Stimulated activated CD4-positive, alpha-beta T cell treated with anti-CD3 and anti-CD28 coated beads, Interleukin-1b, Interleukin-23, amount 100 ng/mL, for 4 hours (primary cell): Measurements from ENCODE around the gene C4orf51.

Experiments
- DNase-seq, 2 donors: peaks; one replicate each; pipeline ENCODE4 v3.0.0-alpha.2; 2020; ENCODE audit warnings: low read depth in 2 of 2

Gene C4orf51

DNA sequence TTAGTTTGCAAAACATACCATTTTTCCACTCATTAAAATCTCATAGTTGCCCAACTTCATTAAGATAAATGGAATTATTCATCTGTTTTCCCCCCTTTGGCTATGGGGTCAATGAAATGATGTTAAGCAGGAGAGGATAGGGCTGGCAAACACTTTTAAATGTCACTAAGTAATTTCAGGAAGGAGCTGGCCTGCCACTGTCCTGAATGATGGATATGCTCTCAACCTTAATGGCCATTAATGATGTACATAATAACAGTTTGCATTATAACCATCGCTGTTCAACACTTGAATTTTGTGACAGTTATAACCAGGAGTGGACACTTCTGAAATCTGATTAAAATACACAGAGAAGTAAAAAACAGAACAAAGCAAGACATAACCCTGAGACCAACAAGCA, 77.2 kb downstream of the C4orf51 start:
- no peak for DNase-seq

- no peak for DNase-seq
These were observed 80.2 kb downstream of the C4orf51 start for GRCh38 chr4:145760176-145760575.

DNA sequence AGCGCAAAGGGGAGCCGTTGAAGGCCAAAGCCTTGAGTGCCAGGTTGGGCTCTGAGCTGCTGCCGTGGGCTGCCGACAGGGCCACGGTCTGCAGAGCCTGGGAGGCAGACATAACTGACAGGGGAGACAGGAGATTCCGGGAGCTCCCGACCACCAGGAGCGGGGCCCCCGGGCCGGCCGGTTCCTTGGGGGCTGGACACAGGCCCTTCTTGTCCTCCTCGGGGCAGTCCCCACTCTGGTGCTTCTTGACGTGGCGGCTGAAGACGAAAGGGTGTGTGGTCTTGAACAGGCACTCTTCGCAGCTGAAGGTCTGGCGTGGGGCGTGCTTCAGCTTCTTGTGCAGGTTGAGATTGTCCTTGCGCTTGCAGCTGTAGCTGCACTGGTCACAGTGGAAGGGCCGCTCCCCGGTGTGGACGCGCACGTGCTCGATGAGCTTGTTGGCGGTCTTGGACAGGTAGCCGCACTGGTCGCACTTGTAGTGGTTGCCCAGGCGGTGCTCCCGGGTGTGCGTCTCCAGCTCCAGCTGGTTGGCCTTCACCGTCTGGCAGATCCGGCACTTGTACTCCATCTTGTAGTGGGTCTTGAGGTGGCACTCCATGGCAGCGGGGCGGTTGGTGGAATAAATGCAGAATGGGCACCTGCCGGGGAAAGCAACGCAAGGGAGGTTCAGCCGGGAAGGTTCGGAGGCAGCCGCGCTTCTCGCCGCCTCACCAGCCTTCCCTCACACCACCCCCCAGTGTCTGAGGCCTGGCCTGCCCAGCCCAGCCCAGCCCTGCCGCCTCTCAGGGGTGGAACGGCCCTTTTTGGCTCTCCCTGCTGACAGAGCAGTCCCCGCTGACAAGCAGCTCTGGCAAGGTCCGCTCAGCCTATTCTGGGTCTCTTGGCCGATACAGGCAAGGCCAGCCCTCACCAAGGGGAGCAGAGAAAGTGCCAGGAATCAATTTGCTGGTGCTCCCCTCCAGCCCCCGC, 81.3 kb downstream of the C4orf51 start:
- no peak for DNase-seq

- no peak for DNase-seq
These were observed 82.8 kb downstream of the C4orf51 start for GRCh38 chr4:145762719-145763118.

DNA sequence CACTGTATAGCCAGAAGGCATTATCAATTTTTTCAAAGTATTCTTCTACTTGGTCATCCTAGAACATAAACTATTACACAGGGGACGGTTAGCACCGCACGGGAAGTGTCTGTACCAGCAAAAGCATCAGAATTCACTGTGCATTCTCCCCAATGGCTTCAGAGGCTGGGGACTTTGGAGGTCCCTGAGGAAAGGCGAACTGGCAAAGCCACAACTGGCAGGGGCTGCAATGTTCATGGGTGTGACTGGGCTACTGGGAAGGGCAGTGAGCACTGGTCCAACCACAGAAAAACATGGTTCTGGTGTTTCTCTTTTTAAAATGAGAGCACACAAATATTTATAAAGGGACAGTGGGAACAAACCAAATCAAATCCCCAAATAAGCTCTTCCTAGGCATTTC, 83.5 kb downstream of the C4orf51 start:
- DNase-seq = no peak

- no peak for DNase-seq
These were observed 86.3 kb downstream of the C4orf51 start for GRCh38 chr4:145766273-145766672.

DNA sequence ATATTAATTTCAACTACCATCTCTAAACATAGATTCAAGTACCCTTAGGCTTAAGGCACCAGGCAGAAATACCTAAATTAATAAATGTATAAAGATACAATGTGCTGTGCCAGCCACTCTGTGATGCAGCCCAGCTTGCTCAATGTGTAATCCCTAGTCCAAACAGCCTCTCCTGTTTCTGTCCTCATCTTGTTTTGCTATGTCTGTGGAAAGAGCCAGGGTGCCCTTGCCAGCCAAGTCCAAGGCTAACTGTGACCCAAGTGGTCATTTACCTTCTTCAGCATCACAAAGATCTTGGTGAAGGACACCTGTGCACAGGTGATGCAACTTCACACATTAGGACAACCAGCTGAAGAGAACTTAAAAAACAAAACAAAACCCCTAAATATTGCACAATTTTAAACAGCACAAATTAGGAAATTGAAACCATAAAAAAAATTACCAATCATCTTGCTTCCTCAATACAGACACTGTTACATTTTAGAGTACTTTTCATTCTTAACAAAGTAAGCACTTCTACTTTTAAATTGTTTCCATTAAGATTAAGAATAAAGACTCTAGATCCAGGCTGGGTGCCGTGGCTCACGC, 89.6 kb downstream of the C4orf51 start:
- DNase-seq = no peak

- no peak for DNase-seq
These were observed 90.2 kb downstream of the C4orf51 start for GRCh38 chr4:145770124-145770523.

DNA sequence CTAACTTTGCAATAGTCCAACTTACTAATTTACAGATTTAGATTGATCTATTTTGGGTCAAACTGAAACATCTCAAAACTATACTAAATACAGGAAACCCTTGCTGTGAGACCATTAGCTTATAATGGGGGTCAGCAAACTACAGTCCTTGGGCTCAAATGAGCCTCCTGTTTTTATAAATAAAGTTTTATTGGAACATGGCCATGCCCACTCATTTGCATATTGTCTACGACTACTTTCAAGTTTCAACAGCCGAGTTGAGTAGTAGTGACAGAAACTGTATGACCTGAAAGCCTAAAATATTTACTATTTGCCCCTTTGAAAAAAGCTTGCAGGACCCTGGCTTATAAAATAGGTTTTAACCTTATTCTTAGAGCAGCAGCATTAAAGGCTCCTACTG, 92.4 kb downstream of the C4orf51 start:
- DNase-seq = no peak

DNA sequence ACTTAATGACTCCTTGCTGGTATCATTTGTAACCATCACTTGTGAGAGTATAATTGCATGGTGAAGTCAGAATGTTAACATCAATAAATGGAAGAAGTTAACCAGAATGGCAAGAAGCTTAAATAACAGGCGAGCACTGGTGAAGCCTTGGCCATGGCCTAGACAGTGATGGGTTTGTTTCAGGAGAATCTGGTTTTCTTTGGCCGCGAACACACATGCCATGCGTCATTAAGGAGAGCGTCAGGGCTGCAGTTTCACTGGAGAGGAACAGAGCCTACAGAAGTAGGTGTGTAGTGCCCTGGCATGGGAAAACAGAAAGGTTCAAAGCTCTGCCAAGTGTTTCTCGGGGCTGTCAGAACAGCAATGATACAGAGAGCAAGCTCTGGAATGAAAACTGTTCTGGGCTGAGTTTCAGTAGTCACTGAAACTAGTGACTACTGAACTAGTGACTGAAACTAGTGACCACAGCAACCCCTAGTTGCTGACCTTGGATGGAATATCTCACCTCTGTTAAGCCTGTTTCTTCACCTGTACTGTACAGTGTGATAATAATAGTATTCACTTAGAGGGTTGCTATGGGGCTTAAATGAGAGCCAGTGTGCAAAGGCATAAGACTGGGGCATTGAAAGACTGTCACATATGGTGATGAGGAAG, 93.8 kb downstream of the C4orf51 start:
- no peak for DNase-seq

- DNase-seq = no peak
These were observed 94.5 kb downstream of the C4orf51 start for GRCh38 chr4:145774473-145774872.

DNA sequence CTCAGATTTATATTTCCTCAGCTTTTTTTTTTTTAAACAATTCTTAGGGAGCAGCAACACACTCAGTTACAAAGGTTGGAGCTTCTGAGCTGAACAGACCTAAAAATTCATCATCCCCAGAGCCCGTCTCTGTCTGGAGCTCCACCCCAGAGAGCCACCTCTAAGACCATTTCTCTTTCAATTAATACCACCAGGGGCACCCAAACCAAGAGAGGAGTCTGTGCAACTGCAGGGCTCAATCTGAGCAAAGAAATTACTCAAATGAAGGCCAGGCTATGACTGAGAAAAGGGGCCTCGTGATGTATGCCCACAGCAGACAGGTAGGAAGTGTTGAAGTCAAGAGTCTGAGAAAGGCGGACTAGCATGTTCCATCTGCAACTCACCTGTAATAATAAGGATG, 95.5 kb downstream of the C4orf51 start:
- DNase-seq = no peak

GRCh38 chr4:145776208-145776607, 96.3 kb downstream of the C4orf51 start:
- no peak for DNase-seq

DNA sequence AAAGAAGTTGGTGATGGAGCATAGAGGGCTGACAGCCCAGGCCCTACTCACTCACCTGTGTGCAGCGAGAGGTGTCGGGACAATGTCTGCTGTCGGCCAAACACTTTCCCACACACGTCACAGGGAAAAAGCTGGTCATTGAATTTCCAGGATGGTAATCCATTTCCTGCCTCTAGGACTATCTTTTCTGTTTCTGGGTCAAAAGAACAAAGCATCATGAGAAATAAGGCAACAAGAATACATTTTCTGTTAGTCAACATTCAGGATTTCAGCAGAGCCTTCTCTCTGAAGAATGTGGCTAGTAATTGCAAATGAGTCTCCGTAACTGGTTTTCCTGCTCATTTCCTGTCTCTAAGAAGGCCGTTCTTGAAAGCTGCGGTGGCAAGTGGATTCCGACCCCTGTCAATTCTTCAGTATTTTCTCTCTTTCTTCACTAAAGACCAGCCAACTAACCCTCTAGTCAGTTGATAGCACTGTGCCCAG, 99.4 kb downstream of the C4orf51 start:
- DNase-seq = no peak

- no peak for DNase-seq
These were observed 101.4 kb downstream of the C4orf51 start for GRCh38 chr4:145781351-145781750.
